Activated naive CD4-positive, alpha-beta T cell treated with Interleukin-2 at 50 U/mL for 16 hours (primary cell): Measurements from ENCODE around the gene CAMKMT.

Experiments used
- DNase-seq: peaks from one replicate; pipeline ENCODE4 v3.0.0-alpha.2; 2020

The CAMKMT gene

DNA sequence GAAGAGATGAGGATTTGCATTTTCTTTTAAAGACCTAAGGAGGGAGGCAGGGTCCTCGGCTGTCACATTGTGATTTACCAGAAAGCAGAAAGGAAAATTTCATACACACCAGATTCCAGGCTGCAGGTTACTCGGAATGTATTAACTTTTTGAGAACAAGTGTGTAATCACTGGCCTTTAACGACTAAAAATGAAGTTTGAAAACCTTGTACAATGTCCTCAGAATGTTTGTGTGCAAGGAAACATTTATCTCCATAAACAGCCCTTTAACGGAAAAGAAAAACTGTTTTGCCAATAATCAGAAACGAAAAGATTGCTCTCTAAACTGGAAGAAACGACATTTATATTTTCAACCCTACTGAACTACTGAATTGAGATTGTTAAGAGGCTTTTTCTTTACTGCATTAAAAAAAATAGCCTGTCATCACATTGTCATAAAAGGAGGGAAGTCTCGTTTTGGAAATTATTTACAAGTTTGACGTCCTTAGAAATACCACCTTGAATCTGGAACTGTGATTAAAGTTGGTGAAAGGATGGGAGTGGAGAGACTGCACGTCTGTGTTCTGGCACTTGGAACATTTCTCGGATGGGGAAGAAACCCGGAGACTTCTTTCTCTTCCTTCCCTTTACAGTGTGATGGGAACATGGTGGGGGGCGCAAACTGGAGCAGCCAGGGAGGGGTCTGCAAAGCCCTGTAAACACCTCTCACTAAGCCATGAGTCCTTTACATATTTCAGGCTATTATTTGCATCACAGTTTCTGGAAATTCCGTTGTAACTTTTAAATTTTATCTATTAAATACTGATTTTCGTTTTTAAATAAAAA, 445.7 kb downstream of the CAMKMT start:
- DNase-seq = no peak

DNA sequence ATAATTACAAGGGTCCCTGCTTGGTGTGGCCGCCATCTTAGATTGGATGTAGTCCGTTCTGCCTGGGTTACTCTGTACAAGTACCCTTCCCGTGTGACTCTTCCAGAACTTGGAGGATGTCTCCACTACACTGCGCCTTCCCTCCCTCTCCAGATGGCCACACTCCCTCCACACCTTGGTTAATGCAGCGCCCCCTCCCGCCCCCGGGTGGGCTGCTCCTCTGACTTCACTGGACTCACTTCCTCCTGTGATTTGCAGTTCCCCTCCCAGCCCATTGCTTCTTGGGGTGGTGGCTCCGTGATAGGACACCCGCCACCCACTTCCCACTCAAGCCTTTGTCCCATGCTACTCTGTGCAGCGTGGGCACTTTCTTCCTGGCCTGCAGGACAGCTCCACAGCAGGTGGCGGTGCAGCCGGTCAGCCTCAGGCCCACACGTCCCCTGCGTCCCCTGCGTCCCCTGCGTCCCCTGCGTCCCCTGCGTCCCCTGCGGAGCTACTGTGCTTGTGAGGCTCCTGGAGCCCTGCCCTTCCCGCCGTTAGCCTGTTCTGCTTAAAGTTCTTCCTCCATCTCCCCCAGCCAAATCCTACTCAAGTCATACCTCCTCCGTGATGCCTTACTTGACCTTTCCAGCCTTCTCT, 449.3 kb downstream of the CAMKMT start:
- no peak for DNase-seq

DNA sequence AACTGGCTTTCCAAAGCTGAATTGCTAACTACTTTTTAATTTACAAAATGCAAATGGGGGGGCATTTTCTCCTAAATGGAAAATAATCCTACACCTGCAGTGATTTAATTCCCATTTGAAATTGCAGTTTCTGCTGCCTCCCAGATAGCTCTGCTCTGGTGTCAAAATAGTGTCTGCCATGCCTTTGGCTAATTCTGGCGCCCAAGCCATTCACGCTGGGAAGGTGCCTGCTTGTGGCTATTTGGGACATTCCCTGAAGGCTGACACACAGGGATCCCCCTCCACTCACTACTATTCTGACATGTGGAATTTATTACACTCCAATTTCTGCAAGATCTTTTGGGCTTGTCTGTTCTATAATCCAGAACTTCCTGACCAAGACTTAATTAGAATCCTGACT, 451.4 kb downstream of the CAMKMT start:
- no peak for DNase-seq

DNA sequence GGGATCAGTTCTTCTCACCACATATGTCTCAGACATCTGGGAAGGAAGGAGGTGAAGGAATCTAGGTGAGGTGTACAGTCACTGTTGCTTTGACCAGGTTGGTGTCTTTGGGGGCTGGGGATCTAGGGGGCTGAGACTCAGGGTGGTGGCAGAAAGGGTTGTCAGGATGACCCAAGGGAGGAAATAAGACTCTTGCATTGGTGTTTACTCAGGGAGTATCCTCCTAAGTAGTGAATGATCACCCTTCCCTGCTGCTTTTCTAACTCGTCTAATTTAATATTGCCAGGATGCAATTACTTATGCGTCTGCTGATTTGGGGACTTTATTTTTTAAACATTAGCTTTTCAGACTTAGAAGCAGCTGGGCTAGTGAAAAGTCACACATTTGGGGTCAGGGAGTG, 451.9 kb downstream of the CAMKMT start:
- no peak for DNase-seq

DNA sequence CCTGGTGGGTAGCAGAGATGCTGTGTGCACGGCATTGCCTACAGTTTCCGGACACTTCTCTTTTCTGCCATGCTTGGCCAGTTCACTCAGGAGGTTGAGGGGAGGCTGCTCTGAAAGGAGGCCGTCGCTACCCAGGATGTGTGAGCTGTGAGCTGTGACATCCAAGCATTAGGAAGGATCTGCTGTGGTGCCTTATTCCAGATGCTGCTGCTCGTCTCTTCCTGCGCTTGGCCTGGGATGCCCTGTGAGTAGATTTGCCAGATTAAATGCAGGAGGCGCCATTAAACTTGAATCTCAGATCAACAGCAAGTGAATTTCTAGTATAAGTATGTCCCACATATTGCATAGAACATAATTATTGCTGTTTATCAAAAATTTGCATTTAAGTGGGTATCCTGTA, 455.5 kb downstream of the CAMKMT start:
- DNase-seq = no peak

DNA sequence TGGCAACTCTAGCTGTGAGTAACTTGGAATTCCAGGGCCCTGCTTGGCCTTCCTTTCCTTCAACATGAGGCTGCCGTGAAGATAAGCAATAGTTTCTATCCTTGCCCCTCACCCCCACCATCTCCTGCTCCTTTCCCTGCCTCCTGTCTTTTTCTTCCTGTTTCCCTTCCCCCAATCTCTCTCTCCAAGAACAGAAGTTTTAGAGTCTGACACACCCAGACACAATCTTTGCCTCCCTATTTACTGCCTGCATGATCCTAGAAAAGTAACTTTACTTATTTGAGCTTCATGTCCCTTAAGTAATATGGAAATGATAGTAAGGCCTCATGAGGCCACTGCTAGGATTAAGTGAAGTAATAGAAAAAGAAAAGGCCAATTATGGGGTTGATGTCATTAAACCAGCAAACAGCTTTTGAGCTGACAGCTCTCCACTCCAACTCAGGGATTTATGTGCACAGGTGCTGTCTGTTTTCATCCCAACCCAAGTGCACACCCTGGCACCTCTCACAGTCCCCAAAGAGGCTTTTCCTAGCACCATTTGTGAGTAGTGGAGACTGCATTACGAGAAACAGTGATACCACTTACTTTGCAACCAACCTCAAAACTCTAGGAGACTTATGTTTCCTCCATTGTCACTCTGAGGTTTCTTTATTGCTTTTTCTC, 456.1 kb downstream of the CAMKMT start:
- no peak for DNase-seq

DNA sequence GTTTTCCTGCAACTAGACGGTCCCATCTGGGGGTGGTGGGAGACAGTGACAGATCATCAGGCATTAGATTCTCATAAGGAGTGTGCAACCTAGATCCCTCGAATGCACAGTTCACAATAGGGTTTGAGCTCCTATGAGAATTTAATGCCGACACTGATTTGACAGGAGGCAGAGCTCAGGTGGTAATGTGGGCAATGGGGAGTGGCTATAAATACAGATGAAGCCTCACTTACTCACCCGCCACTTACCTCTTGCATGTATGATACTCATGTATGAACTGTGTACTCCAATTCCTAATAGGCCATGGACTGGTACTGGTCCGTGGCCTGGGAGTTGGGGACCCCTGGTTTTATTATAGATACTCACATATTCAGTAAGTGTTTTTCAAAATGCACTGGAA, 457.3 kb downstream of the CAMKMT start:
- DNase-seq = no peak

DNA sequence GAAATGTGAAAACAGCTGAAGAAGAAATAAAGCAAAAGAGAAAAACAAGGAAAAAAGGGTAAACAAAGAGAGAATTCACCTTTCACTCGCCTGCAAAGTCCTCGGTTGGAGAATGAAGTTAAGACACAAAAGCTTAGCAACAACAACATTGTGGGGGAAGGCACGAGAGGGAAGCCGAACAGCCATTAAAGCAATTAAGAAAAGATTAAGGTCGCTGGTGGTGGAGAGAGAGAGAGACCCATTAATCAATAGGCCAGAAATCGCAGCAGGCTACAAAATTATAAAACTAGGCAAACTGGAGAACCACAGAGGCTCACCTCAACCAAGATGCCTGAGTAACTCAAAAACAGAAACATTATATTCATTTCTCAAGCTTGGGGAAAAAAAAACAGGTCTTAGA, 459.8 kb downstream of the CAMKMT start:
- no peak for DNase-seq

DNA sequence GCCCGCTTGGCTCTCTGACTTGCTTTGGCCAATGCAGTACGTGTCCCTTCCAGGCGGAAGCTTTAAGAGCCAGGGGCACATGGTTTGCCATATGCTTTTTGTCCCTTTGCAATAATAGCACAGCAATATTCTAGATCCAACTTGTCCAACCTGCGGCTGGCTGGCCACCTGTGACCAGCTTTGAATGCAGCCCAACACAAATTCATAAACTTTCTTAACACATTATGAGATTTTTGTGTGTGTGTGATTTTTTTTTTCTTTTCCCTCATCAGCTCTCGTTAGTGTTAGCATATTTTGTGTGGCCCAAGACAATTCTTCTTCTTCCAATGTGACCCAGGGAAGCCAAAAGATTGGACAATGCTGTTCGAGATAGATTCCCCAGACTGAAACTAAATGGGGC, 460.4 kb downstream of the CAMKMT start:
- DNase-seq = no peak
